GM19351 (cell line): Measurements from ENCODE around the gene CTNND2.

ENCODE experiments used
- ATAC-seq: cut with Tn5 transposase; IDR thresholded peaks from one replicate; pipeline ENCODE4 v1.9.1; 2021; ENCODE audit warnings: mild to moderate bottlenecking, moderate library complexity; ENCODE audit not compliant: unreplicated experiment

Gene CTNND2

DNA sequence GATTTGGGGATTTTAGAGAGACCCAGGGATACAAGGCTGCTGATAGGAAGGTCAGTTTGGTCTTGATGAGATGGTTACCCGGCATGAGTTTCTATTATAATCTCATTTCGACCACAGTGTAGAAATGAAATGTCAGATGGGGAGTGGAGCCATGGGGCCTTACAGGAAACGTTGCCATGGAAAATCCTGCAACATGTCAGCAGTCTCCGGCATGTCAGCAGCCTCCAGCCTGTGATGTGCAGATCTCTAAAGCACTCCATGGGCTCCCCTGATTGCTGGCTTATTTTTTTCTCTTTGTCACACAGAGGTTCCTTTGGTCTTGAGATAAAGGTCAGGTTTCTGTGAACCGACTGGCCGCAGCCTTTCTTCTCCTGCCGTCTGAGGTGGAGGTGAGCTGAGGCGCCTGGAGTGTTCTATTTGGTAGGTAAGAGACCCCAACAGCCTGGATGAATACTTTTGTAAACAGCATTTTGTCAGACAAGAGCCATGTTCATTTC is 934.5 kb downstream of the CTNND2 start:
- no peak for ATAC-seq

DNA sequence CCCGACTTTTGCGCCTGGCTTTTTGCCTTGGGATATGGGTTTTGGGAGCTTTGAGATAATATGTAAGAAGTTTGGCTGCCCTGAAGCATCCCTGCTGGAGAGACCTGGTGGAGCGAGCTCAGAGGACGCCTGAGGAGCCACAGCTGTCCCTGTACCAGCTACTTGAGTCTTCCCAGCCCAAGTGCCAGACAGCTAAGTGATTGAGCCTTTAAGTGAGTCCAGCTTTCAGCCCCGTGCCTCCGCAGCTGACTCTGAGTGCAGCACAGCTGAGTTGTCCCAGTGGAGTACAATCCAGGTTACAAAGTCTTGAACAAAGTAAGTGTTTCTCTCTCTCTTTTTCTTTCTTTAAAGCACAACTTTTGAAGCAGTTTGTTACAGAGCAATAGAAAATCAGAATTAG is 939.4 kb downstream of the CTNND2 start:
- ATAC-seq, result no peak

DNA sequence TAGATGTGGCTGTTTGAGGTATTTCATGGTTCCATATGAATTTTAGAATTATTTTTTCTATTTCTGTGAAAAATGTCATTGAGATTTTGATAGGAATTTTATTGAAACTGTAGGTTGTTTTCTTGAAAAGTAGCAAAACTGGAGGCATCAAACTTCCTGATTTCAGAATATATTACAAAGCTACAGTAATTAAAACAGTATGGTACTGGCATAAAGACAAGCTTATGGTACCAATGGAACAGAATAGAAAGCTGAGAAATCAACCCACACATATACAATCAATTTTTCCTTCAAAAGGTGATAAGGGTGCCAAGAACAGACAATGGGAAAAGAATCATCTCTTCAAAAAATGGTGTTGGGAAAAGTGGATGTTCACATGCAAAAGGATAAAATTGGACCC is 945.5 kb downstream of the CTNND2 start:
- ATAC-seq, result no peak

DNA sequence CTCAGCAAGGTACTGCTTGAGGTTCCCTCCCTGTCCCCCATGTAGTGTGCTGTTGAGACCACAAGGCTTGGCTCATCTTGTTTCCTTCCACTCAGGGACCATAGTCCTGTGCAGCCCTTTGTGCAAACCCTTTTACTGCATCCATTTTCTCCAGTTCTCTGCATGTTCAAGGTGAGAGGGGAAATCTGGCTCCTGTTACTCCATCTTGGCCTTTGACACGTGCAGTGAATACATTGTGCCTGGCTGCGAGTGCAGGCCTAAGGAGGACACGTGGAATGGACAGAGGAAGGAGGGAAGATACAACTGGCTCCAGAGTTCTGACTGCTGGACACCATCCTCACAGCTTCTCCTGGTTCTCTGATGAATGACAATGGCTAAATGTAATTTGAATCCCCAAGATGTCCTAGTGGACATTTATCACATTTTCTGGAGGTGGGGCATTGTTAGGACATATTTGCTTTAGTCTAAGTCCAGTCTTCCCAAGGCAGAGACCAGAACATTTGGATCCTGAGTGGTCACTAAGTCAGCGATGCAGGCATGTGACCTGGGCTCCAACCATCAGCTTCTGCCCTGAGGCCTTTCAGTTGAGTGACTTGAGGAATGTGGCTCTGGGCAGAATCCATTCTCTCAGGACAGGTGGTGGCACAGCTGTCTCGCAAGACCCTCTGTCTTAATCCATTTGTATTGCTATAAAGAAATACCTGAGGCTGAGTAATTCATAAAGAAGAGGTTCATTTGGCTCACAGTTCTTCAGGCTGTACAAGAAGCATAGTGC is 954.2 kb downstream of the CTNND2 start:
- no peak for ATAC-seq

DNA sequence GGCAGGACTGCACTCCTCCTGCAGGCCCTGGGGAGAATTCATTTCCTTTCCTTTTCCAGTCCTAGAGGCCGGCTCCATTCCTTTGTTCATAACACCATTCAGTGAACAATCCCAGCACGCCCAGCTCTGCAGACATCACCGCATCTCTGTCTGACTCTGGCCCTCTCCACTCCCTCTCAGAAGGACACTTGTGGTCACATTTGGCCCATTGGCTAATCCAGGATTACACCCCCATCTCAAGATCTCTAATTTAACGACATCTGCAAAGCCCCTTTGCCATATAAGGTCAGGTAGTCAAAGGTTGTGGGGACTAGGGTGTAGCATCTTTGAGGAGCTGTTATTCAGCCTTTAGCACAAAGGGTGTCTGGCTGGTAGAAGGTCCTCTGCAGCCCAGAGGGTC is 958.2 kb downstream of the CTNND2 start:
- ATAC-seq, result no peak

DNA sequence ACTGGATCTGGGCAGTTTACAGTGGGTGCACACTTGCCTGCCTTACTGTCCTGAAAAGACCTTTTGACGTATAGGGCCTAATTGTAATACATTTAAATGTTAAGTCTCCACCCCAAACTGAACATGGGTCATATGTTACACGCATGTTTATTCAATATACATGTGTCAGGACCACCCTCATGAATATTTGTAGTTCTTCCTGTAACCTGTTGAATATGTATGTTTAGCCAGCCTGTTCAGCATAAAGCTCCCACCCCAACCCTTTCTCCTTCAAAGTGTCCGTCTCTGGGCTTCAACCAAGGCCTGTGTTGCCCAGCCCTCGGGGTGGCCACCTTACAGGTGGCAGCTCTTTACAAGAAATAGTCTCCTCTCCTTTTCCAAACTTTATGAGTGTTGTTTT is 962.3 kb downstream of the CTNND2 start:
- no peak for ATAC-seq

DNA sequence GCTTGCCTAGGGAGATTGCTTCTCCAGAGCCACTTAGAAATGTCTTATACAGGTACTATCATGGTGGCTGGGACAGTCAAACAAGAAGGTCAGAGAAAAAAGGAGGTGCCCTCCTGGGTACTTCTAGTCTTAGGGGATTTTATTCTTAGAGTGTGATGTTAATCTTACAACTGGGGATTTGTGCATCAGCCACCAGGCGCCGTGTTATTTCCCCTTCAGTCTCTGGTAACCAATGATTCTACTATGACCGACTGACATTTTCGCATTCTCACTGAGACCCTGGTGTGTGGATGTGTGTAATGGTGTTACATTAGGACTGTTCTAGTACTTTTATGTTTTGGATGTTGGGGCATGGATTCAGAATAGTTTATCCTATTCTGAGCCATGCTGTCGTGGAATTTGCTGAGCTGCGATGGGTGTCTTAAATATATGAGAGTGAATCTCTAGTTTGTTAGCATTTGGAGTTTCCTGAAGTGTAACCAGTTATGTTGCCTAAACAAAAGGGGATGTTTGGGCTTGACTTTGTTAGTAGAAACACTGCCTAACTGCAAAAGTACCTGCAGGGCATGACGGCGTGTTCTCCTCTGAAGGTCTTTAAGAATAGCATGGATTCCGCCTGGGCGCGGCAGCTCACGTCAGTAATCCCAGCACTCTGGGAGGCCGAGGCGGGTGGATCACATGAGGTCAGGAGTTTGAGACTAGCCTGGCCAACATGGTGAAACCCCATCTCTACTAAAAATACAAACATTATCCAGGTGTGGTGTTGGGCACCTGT is 968.0 kb downstream of the CTNND2 start:
- ATAC-seq, result no peak

DNA sequence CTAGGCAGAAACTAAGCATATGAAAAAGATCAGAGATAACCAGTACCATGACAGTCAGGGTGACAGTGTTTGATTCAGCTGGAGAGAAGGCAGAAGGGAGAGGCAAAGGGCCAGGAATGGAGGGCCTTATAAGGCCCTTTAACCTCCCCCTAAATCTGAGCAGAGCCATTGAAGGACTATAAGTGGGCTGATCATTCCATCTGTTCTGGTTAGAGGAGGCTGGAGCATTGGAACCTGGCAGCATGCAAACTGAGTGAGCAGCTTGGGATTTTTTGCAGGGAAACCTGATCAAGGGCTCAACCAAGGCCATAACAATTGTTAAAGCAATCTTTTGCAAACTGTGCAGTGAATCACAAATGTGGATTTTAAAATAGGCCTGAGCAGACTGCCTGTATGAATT is 968.7 kb downstream of the CTNND2 start:
- no peak for ATAC-seq

DNA sequence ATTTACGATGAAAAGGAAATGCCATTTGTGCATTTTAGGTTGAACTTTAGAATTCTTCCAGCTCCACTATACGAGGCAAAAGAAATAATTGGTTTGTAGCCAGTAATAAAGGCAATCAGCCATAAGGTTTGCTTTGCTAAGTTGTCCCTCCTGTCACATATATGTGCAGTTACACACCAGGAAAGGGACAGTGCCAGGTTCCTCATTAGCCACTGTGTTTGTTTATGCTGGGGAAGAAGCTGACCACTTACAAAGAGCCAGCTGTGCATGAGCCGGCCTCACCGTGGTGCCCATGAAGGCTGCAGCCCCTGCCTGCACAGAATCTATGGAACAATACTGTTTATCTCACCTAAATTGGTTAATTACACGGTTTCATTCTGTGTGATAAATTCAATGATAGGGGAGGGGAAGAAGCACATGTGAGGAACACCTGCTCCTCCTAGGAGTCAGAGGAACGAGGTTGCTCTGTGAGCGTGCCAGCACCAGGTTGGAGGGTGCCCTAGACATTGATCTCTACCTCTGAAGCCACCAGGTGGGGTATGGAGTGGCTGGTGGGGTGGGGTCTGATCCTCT is 969.4 kb downstream of the CTNND2 start:
- ATAC-seq, result no peak

DNA sequence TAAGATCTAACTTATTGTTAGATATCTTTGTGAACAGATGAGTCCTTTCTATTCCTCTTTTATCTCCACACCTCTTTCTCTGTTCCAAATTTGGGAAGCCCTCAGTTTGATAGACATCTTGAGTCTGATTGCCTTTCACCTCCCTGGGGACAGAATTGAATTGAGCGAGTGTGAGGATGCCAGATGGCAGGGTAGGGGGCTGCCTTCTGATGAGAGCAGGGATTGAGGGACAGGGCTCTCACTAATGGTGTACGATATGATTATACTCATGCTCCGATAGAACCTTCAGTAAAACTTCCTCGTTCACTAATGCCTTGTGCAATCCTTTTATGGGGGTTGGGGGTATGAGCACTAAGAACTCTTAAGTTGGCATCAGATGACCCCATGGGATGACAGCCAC is 971.1 kb downstream of the CTNND2 start:
- ATAC-seq, result no peak

DNA sequence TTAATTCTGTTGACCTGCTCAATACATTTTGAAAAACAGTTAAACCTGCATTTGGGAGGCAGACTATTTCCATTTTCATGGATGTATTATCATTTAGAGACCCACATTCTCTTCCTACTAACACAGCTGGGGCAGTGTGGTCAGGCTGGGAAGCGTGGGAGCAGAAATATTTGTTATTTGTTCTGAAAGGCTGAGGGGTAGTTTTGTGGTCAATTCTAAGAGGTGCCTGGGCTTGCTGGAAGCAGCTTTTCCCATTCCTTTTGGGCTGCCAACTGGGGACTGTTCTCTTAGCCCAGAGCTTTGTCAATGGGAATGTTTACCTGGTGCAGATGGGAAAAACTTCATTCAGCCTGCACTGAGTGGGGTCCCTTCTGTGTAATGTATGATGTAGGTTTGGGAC is 971.8 kb downstream of the CTNND2 start:
- ATAC-seq, result no peak

DNA sequence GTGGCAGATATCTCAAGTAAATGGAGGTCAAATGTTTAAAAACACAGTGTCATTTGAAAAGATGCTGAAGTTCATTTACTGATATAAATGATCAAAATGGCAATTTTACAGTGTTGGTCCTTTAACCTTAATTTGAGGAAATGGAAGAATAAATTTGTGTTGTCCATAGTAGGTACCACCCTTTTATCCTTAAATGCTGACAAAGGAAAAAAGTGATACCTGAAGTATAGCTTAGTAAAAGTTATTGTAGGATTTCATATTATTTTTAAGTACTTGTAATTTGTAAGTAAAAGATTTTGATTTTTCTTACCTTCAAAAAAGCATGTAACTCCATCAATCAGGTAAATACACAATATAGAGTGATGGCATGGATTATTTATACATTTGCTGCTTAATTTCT is 976.6 kb downstream of the CTNND2 start:
- no peak for ATAC-seq

DNA sequence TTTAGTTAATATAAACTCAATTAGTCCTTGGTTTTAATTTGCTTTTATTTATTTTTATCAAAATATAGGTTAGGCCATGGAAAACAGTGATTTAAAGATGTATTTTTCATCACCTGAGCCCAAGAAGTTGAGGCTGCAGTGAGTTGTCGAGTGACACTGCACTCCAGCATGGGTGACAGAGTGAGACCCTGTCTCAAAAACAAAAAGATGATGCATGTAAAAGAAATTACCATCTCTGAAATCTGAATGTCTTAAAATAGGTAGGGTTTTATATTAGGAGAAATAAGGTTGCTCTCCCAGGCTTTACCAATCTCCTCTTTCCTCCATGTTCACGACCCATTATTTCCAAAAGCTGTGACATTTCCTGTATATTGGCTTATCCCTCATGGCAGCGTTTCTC is 980.9 kb downstream of the CTNND2 start:
- no peak for ATAC-seq
